Left kidney (tissue), 2 donors: ENCODE results near the gene EVI2A. TPM values are rescaled to one million over a fixed set of nuclear protein-coding genes. Genes with fewer than 3 reads are reported as not detected.

ENCODE experiments used
- DNase-seq: peaks from one replicate; pipeline ENCODE4 v3.0.0-alpha.2; 2013
- polyA plus RNA-seq: library from polyadenylated mRNA; unstranded; fragments of 120-200 nt; gene quantifications from one replicate; pipeline ENCODE4 v1.2.1, GENCODE V29; 2013; ENCODE audit not compliant: insufficient read length

Gene EVI2A
- polyA plus RNA-seq, 1 donor = 1.8 TPM

- DNase-seq = no peak
These were observed 46.3 kb downstream of the EVI2A start for GRCh38 chr17:31275116-31275515.

- no peak for DNase-seq
These were observed 47.2 kb downstream of the EVI2A start for GRCh38 chr17:31274252-31274651.

- DNase-seq = no peak
These were observed 47.9 kb downstream of the EVI2A start for GRCh38 chr17:31273516-31273915.

- DNase-seq = no peak
These were observed 48.6 kb downstream of the EVI2A start for GRCh38 chr17:31272803-31273202.

DNA sequence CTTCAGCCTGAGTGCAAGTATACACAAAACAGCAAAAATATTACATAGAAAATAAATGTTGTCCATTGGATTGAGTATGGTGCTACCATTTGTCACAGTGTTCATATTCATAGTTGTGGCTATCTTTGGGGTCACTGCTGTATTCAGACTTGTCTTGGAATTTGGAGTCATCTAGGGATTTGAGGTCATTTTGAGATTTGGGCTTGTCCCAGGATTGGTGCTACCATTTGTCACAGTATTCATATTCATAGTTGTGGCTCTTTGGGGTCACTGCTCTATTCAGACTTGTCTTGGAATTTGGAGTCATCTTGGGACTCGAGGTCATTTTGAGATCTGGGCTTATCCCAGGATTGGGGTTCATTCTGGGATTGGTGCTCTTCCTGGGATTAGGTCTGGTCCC, 49.2 kb downstream of the EVI2A start:
- DNase-seq = no peak

GRCh38 chr17:31269578-31269983, 51.8 kb downstream of the EVI2A start:
- DNase-seq = peak; percentile 6

GRCh38 chr17:31269036-31269577, 52.3 kb downstream of the EVI2A start:
- no peak for DNase-seq

Other genes with a start within 250 kb of the EVI2A start
- 53.9 TPM for gene NF1, start 226.6 kb downstream of the EVI2A start, polyA plus RNA-seq
- 0.48 TPM for gene OMG, start 24.4 kb downstream of the EVI2A start, polyA plus RNA-seq
- 2.0 TPM for gene EVI2B, start 7.6 kb downstream of the EVI2A start, polyA plus RNA-seq
- 16.3 TPM for gene RAB11FIP4, start 70.1 kb upstream of the EVI2A start, polyA plus RNA-seq